Measurements from ENCODE around the gene TAPBP. TPM values are rescaled to one million over a fixed set of nuclear protein-coding genes. Genes with fewer than 3 reads are reported as not detected.

Gene TAPBP
- polyA plus RNA-seq, 1 donor, result 90.9 TPM

DNA sequence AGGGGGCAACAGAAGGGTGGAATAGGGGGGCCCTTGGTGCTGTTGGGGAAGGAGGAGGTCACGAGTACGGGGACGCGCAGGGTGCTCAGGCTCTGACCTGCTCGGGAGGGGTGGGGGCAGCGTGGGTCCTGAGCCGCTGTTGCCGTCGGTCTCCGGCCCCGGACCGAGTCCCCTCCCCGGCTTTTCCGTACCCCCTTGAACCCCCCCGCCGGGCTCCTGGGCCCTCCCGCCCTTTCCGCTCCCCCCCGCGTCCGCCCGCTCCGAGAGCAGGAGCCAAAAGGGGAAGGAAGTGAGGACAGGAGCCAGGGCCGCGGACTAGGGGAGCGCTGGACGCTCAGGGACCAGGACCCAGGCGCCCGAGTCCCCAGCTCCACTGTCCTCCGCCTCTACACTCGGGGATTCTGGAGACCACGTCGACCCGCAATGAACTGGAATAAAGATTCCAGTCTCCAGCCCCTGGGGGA lies 15.1 kb downstream of the TAPBP start, which contains the start of gene RGL2:
Gene RGL2, minus strand, starts transcription at position 170 of the 464 bp plus-strand sequence. CDS start 332 bp downstream, outside the sequence.
- Histone ChIP-seq H3K4me1 (ENCODE audit: control insufficient read depth, insufficient read depth, low read length) (no peaks in the 10 kb centered on the region), H3K9me3 (ENCODE audit: control insufficient read depth, low read depth, low read length) (no peaks in the 10 kb centered on the region), H3K27ac (ENCODE audit: low read length) (peak within 1 kb of the TSS; percentile 98), H3K27me3 (ENCODE audit: control insufficient read depth, insufficient read depth, low read length) (no peaks in the 10 kb centered on the region), H3K36me3 (ENCODE audit: control insufficient read depth, insufficient read depth, low read length) (peaks cover 37% of the 10 kb centered on the region), H3K4me3 (ENCODE audit: low read length) (peak within 1 kb of the TSS; percentile 87)
- no CpG with 5 or more reads among the region's 34 CpGs for WGBS (ENCODE audit: insufficient coverage, low lambda C conversion rate)
- DNase-seq, result no peak

GRCh38 chr6:33297956-33298772 lies 15.7 kb downstream of the TAPBP start:
- peak overlapping the region; percentile 87 for H3K4me3 ChIP-seq (ENCODE audit: low read length)
- peaks cover 38% of the 10 kb centered on the region for H3K36me3 ChIP-seq (ENCODE audit: control insufficient read depth, insufficient read depth, low read length)
- no peaks in the 10 kb centered on the region for H3K27me3 ChIP-seq (ENCODE audit: control insufficient read depth, insufficient read depth, low read length)
- H3K4me1 ChIP-seq (ENCODE audit: control insufficient read depth, insufficient read depth, low read length), result no peaks in the 10 kb centered on the region
- WGBS (ENCODE audit: insufficient coverage, low lambda C conversion rate), result no CpG with 5 or more reads among the region's 42 CpGs
- H3K27ac ChIP-seq (ENCODE audit: low read length), result peak overlapping the region; percentile 98
- H3K9me3 ChIP-seq (ENCODE audit: control insufficient read depth, low read depth, low read length), result no peaks in the 10 kb centered on the region
- DNase-seq, result peak; percentile 58 to 73

DNA sequence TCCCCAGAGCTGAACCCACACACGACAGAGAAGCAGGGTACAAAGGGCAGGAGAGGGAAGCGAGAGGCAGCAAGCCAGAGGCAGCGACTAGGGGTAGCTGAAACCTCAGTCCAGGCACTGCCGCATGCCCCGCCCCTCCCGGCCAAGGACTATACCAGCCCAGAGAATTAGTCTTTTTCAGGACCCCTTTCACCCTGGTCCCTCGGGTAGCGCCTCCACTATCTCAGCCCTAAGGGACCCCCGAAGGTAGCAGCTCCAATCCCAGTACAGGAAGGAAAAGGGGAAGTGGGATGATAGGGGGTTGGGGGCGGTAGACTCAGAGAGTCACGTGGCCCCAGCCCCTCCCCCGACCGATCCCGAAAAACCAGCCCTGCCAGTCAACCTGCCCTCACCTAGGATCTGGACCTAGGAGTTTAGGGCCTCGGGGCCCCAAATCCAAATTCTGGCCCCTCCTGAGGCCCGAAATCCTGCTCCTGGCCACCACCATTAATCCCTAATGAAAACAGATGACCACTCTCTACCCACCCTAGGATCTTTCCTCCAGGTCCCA lies 16.4 kb downstream of the TAPBP start:
- peak overlapping the region; percentile 87 for H3K4me3 ChIP-seq (ENCODE audit: low read length)
- no peaks in the 10 kb centered on the region for H3K4me1 ChIP-seq (ENCODE audit: control insufficient read depth, insufficient read depth, low read length)
- DNase-seq, result peak in 1 of 2 donors; percentile 66
- peak overlapping the region; percentile 20 for H3K27ac ChIP-seq (ENCODE audit: low read length)
- peaks cover 39% of the 10 kb centered on the region for H3K36me3 ChIP-seq (ENCODE audit: control insufficient read depth, insufficient read depth, low read length)
- no CpG with 5 or more reads among the region's 16 CpGs for WGBS (ENCODE audit: insufficient coverage, low lambda C conversion rate)
- H3K27me3 ChIP-seq (ENCODE audit: control insufficient read depth, insufficient read depth, low read length), result no peaks in the 10 kb centered on the region
- H3K9me3 ChIP-seq (ENCODE audit: control insufficient read depth, low read depth, low read length), result no peaks in the 10 kb centered on the region

GRCh38 chr6:33296797-33297405 lies 17.0 kb downstream of the TAPBP start:
- Histone ChIP-seq H3K4me3 (ENCODE audit: low read length) (peak overlapping the region; percentile 87), H3K4me1 (ENCODE audit: control insufficient read depth, insufficient read depth, low read length) (no peaks in the 10 kb centered on the region), H3K36me3 (ENCODE audit: control insufficient read depth, insufficient read depth, low read length) (peaks cover 45% of the 10 kb centered on the region), H3K27ac (ENCODE audit: low read length) (peak overlapping the region; percentile 20), H3K9me3 (ENCODE audit: control insufficient read depth, low read depth, low read length) (no peaks in the 10 kb centered on the region), H3K27me3 (ENCODE audit: control insufficient read depth, insufficient read depth, low read length) (no peaks in the 10 kb centered on the region)
- WGBS (ENCODE audit: insufficient coverage, low lambda C conversion rate), result no CpG with 5 or more reads among the region's 12 CpGs
- no peak for DNase-seq

DNA sequence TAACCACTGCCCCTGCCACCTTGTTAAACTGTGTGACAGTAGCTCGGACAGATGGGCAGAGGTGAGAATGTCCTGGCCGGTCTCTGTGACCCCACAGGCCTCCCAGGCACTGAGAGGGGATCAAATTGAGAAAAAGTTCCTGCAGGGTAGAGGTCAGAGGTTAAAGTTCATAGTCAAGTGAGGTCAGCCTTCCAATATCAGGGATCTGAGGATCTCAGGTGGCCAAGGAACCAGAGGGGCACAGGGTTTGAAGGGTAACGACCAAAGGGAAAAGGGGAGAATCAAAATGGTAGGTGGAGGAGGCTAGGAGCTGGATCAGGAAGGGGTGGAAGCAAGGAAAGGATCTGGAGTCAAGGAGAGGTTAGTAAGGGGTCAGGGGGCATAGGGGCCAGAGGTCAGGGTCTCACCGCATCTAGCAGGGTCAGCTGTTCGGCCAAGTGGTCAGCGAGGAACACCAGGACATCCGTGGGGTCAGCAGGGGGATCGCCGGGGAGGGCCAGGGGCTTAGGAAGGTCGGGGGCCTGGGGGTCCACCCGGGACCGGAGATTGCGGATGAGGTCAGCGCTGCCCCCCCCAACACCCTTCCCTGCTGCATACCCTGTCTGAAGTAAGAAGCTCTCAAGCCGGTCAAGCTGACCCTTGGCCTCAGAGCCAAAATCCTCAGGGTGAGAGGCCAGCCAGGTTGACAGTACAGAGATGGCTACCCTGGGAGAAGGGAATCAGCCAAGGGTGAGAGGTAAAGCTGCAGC lies 18.1 kb downstream of the TAPBP start:
- Histone ChIP-seq H3K36me3 (ENCODE audit: control insufficient read depth, insufficient read depth, low read length) (peaks cover 51% of the 10 kb centered on the region), H3K4me3 (ENCODE audit: low read length) (no peak overlapping the region), H3K9me3 (ENCODE audit: control insufficient read depth, low read depth, low read length) (no peaks in the 10 kb centered on the region), H3K4me1 (ENCODE audit: control insufficient read depth, insufficient read depth, low read length) (no peaks in the 10 kb centered on the region), H3K27ac (ENCODE audit: low read length) (no peak overlapping the region), H3K27me3 (ENCODE audit: control insufficient read depth, insufficient read depth, low read length) (no peaks in the 10 kb centered on the region)
- no peak for DNase-seq
- 33% methylated on average over 1 of the region's 15 CpGs for whole genome bisulfite sequencing (ENCODE audit: insufficient coverage, low lambda C conversion rate)

- H3K27me3 ChIP-seq (ENCODE audit: control insufficient read depth, insufficient read depth, low read length), result no peaks in the 10 kb centered on the region
- no peak for DNase-seq
- H3K36me3 ChIP-seq (ENCODE audit: control insufficient read depth, insufficient read depth, low read length), result peaks cover 52% of the 10 kb centered on the region
- 100% methylated on average over 1 of the region's 10 CpGs for WGBS (ENCODE audit: insufficient coverage, low lambda C conversion rate)
- no peaks in the 10 kb centered on the region for H3K9me3 ChIP-seq (ENCODE audit: control insufficient read depth, low read depth, low read length)
- no peak overlapping the region for H3K4me3 ChIP-seq (ENCODE audit: low read length)
- no peak overlapping the region for H3K27ac ChIP-seq (ENCODE audit: low read length)
- H3K4me1 ChIP-seq (ENCODE audit: control insufficient read depth, insufficient read depth, low read length), result peaks cover 7% of the 10 kb centered on the region
These were observed 19.6 kb downstream of the TAPBP start for GRCh38 chr6:33294086-33294823.

DNA sequence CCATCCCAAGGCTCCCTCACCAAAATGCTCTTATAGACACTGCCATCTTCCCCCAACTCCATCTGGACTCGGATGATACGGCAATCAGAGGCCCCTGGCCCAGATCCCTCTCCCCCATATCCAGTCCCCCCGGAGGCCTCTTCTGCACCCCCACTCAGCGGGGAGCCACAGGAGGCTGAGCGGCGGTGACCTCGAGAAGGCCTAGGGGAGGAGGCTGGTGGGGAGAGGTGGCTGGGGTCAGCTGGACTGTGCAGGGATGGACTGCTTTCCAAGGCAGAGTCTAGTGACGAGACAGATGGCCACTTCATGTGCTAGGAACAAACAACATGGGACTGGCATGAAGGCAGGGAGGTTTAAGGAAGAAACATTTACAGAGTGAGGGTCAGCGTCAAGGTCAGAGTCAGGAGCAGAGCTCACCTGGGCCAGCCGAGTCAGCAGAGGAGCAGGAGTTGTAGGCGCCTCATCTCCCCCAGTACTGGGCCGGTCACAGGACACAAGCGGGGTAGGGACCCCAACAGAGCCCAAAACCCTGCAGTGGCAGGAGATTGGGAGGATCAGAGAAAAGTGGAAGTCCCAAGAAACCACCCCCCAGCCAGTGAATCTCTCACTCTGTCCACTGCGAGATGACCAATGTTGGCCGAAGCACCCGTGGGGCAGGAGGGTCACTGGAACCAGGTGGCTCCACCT lies 20.7 kb downstream of the TAPBP start:
- no peak overlapping the region for H3K27ac ChIP-seq (ENCODE audit: low read length)
- H3K4me1 ChIP-seq (ENCODE audit: control insufficient read depth, insufficient read depth, low read length), result peaks cover 12% of the 10 kb centered on the region
- no peak for DNase-seq
- peaks cover 52% of the 10 kb centered on the region for H3K36me3 ChIP-seq (ENCODE audit: control insufficient read depth, insufficient read depth, low read length)
- no peaks in the 10 kb centered on the region for H3K9me3 ChIP-seq (ENCODE audit: control insufficient read depth, low read depth, low read length)
- no CpG with 5 or more reads among the region's 16 CpGs for WGBS (ENCODE audit: insufficient coverage, low lambda C conversion rate)
- no peak overlapping the region for H3K4me3 ChIP-seq (ENCODE audit: low read length)
- H3K27me3 ChIP-seq (ENCODE audit: control insufficient read depth, insufficient read depth, low read length), result no peaks in the 10 kb centered on the region

DNA sequence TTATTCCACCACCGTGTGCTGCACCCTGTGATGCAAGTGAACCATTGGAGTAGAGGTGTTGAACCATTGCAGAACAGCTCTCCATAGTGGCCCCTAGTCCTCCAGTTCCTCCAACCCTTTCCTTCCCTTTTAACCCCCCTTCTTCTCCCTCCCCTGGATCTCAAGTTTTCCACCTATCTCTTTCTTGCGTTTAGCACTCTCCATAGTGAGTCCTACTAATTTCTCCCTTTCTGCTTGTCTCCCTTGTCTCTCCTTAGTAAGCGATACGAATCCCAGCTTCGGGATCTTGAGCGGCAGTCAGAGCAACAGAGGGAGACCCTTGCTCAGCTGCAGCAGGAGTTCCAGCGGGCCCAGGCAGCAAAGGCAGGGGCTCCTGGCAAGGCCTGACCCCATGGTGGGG lies 23.4 kb downstream of the TAPBP start:
- Histone ChIP-seq H3K9me3 (ENCODE audit: control insufficient read depth, low read depth, low read length) (no peaks in the 10 kb centered on the region), H3K27ac (ENCODE audit: low read length) (no peak overlapping the region), H3K4me3 (ENCODE audit: low read length) (peak overlapping the region; percentile 74), H3K4me1 (ENCODE audit: control insufficient read depth, insufficient read depth, low read length) (peaks cover 15% of the 10 kb centered on the region), H3K27me3 (ENCODE audit: control insufficient read depth, insufficient read depth, low read length) (no peaks in the 10 kb centered on the region), H3K36me3 (ENCODE audit: control insufficient read depth, insufficient read depth, low read length) (peaks cover 59% of the 10 kb centered on the region)
- 50% methylated on average over 2 of the region's 7 CpGs for WGBS (ENCODE audit: insufficient coverage, low lambda C conversion rate)
- no peak for DNase-seq

- no peaks in the 10 kb centered on the region for H3K27me3 ChIP-seq (ENCODE audit: control insufficient read depth, insufficient read depth, low read length)
- DNase-seq, result no peak
- H3K4me3 ChIP-seq (ENCODE audit: low read length), result peak overlapping the region; percentile 74
- peaks cover 15% of the 10 kb centered on the region for H3K4me1 ChIP-seq (ENCODE audit: control insufficient read depth, insufficient read depth, low read length)
- H3K36me3 ChIP-seq (ENCODE audit: control insufficient read depth, insufficient read depth, low read length), result peaks cover 58% of the 10 kb centered on the region
- WGBS (ENCODE audit: insufficient coverage, low lambda C conversion rate), result 0% methylated on average over 2 of the region's 14 CpGs
- no peaks in the 10 kb centered on the region for H3K9me3 ChIP-seq (ENCODE audit: control insufficient read depth, low read depth, low read length)
- peak overlapping the region; percentile 5 for H3K27ac ChIP-seq (ENCODE audit: low read length)
These were observed 24.0 kb downstream of the TAPBP start for GRCh38 chr6:33289784-33290315.
